ENCODE data around the gene EIF4B.

DNA sequence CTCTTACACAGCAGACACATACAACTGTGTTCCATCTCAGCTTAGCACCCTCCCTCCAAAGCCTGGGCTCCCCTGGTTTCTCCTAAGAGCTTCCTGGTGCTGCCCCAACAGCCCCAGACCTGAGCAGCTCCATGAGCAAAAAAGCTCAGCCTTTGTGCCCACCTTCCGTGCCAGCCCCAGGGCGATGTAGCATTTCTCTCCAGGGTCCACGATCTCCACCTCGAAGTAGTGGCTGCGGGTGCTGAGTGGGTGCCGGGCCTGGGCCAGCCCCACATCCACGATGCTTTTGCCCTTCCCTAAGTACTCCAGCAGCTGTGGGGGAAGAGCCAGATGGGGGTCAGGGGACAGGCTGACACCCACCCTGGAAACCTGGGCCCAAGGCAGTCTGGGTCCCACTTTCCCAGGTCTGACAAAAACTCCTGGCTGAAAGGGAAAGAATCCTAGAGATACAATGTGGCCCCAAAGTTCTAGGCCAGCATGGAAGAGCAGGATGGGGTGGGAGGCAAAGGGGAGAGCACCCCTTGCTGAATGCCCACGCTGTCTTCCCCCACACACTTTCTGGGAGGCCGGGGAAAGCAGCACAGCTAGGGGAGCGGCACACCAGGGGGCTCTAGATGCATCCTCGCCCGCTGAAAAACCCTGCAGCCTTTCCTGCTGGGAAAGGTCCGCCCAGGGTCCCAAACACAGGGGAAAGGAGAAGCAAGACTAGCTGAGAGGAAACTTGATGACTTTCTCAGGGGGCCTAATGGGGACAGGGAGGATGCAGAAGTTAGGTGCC, 61.9 kb downstream of the EIF4B start:
- TF ChIP-seq, protein P1, sequence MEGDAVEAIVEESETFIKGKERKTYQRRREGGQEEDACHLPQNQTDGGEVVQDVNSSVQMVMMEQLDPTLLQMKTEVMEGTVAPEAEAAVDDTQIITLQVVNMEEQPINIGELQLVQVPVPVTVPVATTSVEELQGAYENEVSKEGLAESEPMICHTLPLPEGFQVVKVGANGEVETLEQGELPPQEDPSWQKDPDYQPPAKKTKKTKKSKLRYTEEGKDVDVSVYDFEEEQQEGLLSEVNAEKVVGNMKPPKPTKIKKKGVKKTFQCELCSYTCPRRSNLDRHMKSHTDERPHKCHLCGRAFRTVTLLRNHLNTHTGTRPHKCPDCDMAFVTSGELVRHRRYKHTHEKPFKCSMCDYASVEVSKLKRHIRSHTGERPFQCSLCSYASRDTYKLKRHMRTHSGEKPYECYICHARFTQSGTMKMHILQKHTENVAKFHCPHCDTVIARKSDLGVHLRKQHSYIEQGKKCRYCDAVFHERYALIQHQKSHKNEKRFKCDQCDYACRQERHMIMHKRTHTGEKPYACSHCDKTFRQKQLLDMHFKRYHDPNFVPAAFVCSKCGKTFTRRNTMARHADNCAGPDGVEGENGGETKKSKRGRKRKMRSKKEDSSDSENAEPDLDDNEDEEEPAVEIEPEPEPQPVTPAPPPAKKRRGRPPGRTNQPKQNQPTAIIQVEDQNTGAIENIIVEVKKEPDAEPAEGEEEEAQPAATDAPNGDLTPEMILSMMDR (IDR thresholded peaks at IDR 0.05; ENCODE audit: borderline replicate concordance, extremely low read depth, low read length, poor library complexity, severe bottlenecking): no peak
- no peak for TF ChIP-seq EZH2 (IDR thresholded peaks at IDR 0.05; ENCODE audit: borderline replicate concordance, low read depth, low read length, severe bottlenecking)
